SK-N-SH treated with all-trans-retinoic acid at 6 μM for 48 hours (cell line): ENCODE results near the gene PPP1R14B.

Experiments used
- ATAC-seq: fragments of 200-7000 bp; cut with Tn5 transposase; 3 replicates; pipeline ENCODE4 v1.9.1; 2020; ENCODE audit warnings: mild to moderate bottlenecking, moderate library complexity
- ARNTL ChIP-seq: fragments of 450-650 bp; formaldehyde crosslinking; IDR thresholded peaks from 2 replicates; pipeline ENCODE4 v1.5.0; 2020; ENCODE audit warnings: low read depth, mild to moderate bottlenecking, moderate library complexity, borderline replicate concordance
- BACH2 ChIP-seq: fragments of 250-450 bp; sonication (Bioruptor Pico); IDR thresholded peaks from 2 replicates; pipeline ENCODE4 v1.9.0; 2021; ENCODE audit warnings: mild to moderate bottlenecking, borderline replicate concordance
- CSDC2 ChIP-seq: fragments of 250-450 bp; sonication (Bioruptor Pico); IDR thresholded peaks from 2 replicates; pipeline ENCODE4 v1.5.0; 2020; ENCODE audit warnings: mild to moderate bottlenecking, moderate library complexity
- CSRNP3 ChIP-seq: fragments of 250-450 bp; sonication (Bioruptor Pico); IDR thresholded peaks from 2 replicates; pipeline ENCODE4 v1.5.1; 2021; ENCODE audit warnings: mild to moderate bottlenecking, moderate library complexity
- ESRRG ChIP-seq: fragments of 250-450 bp; sonication (Bioruptor Pico); IDR thresholded peaks from 2 replicates; pipeline ENCODE4 v1.6.1; 2021; ENCODE audit warnings: mild to moderate bottlenecking
- GLIS3 ChIP-seq: fragments of 250-450 bp; sonication (Bioruptor Pico); IDR thresholded peaks from 2 replicates; pipeline ENCODE4 v1.5.0; 2020; ENCODE audit warnings: mild to moderate bottlenecking, moderate library complexity
- OSR1 ChIP-seq: fragments of 250-450 bp; sonication (Bioruptor Pico); IDR thresholded peaks from 2 replicates; pipeline ENCODE4 v1.8.0; 2022; ENCODE audit warnings: moderate library complexity, mild to moderate bottlenecking, inconsistent platforms
- PPARA ChIP-seq: fragments of 250-450 bp; sonication (Bioruptor Pico); IDR thresholded peaks from 2 replicates; pipeline ENCODE4 v1.5.0; 2020; ENCODE audit warnings: mild to moderate bottlenecking, borderline replicate concordance
- RARB ChIP-seq: fragments of 250-450 bp; sonication (Bioruptor Pico); IDR thresholded peaks from 2 replicates; pipeline ENCODE4 v1.8.0; 2021; ENCODE audit warnings: mild to moderate bottlenecking, moderate library complexity
- SNAI2 ChIP-seq: fragments of 250-450 bp; sonication (Bioruptor Pico); IDR thresholded peaks from 2 replicates; pipeline ENCODE4 v1.5.0; 2020; ENCODE audit warnings: mild to moderate bottlenecking, moderate library complexity
- TCF4 ChIP-seq: fragments of 250-450 bp; sonication (Bioruptor Pico); IDR thresholded peaks from 2 replicates; pipeline ENCODE4 v1.8.0; 2021; ENCODE audit warnings: mild to moderate bottlenecking, moderate library complexity, borderline replicate concordance
- ZC3H10 ChIP-seq: fragments of 250-450 bp; sonication (Bioruptor Pico); IDR thresholded peaks from 2 replicates; pipeline ENCODE4 v1.5.1; 2021; ENCODE audit warnings: mild to moderate bottlenecking, moderate library complexity
- ZFP30 ChIP-seq: fragments of 450-650 bp; formaldehyde crosslinking; IDR thresholded peaks from 2 replicates; pipeline ENCODE4 v1.5.0; 2022; ENCODE audit warnings: mild to moderate bottlenecking, moderate library complexity
- ZNF70 ChIP-seq: fragments of 450-650 bp; formaldehyde crosslinking; IDR thresholded peaks from 2 replicates; pipeline ENCODE4 v1.5.0; 2020; ENCODE audit warnings: mild to moderate bottlenecking, moderate library complexity
- ZNF8 ChIP-seq: fragments of 450-650 bp; formaldehyde crosslinking; IDR thresholded peaks from 2 replicates; pipeline ENCODE4 v1.5.0; 2020; ENCODE audit warnings: mild to moderate bottlenecking, moderate library complexity
- TF ChIP-seq, protein P1 (sequence below): fragments of 250-450 bp; sonication (Bioruptor Pico); IDR thresholded peaks from 2 replicates; pipeline ENCODE4 v1.8.0; 2020; ENCODE audit warnings: mild to moderate bottlenecking, moderate library complexity, borderline replicate concordance
- TF ChIP-seq, protein P2 (sequence below): fragments of 250-450 bp; sonication (Bioruptor Pico); IDR thresholded peaks from 2 replicates; pipeline ENCODE4 v1.8.0; 2021; ENCODE audit warnings: low read depth, mild to moderate bottlenecking, moderate library complexity, borderline replicate concordance
- TF ChIP-seq, protein P3 (sequence below): fragments of 250-450 bp; sonication (Bioruptor Pico); IDR thresholded peaks from 2 replicates; pipeline ENCODE4 v1.5.0; 2020; ENCODE audit warnings: mild to moderate bottlenecking, moderate library complexity

The PPP1R14B gene

DNA sequence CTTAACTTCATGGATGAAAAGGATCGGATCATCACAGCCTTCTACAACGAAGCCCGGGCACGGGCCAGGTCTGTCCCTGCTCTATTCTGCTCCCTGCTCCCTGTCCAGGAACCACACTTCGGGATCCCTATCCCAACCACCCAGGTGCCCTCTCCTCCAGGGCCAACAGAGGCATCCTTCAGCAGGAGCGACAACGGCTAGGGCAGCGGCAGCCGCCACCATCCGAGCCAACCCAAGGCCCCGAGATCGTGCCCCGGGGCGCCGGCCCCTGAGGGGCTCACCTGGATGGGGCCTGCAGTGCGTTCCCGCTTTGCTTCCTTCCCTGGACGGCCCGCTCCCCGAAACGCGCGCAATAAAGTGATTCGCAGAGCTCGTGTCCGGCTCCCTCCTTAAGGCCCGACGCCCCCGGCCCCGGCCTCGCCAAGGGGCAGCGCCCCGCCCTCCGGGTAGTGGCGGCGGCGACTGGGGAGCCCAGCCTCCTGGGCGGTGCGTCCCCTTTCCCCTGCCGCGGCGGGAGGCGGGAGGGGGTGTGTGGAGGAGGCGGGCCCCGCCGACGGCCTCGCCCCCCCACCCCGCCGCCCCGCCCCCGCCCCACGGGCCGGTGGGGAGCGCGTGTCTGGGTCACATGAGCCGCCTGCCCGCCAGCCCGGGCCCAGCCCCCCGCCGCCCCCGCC is 12.7 kb downstream of the PPP1R14B start, which contains the start of gene VEGFB:
Gene VEGFB, plus strand, starts transcription at position 672 of the 674 bp plus-strand sequence. CDS start 250 bp downstream, outside the sequence.
- TF ChIP-seq BACH2 (CRISPR knock-in tag) (no peak), ZC3H10 (CRISPR knock-in tag) (no peak), CSDC2 (no peak), OSR1 (CRISPR knock-in tag) (no peak), ESRRG (no peak), TCF4 (CRISPR knock-in tag) (no peak), ZFP30 (CRISPR knock-in tag) (no peak), RARB (CRISPR knock-in tag) (no peak), ZNF8 (CRISPR knock-in tag) (no peak)
- TF ChIP-seq, protein P1, sequence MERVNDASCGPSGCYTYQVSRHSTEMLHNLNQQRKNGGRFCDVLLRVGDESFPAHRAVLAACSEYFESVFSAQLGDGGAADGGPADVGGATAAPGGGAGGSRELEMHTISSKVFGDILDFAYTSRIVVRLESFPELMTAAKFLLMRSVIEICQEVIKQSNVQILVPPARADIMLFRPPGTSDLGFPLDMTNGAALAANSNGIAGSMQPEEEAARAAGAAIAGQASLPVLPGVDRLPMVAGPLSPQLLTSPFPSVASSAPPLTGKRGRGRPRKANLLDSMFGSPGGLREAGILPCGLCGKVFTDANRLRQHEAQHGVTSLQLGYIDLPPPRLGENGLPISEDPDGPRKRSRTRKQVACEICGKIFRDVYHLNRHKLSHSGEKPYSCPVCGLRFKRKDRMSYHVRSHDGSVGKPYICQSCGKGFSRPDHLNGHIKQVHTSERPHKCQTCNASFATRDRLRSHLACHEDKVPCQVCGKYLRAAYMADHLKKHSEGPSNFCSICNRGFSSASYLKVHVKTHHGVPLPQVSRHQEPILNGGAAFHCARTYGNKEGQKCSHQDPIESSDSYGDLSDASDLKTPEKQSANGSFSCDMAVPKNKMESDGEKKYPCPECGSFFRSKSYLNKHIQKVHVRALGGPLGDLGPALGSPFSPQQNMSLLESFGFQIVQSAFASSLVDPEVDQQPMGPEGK, result no peak
- ATAC-seq, result peak; percentile 54

- TF ChIP-seq, protein P2, sequence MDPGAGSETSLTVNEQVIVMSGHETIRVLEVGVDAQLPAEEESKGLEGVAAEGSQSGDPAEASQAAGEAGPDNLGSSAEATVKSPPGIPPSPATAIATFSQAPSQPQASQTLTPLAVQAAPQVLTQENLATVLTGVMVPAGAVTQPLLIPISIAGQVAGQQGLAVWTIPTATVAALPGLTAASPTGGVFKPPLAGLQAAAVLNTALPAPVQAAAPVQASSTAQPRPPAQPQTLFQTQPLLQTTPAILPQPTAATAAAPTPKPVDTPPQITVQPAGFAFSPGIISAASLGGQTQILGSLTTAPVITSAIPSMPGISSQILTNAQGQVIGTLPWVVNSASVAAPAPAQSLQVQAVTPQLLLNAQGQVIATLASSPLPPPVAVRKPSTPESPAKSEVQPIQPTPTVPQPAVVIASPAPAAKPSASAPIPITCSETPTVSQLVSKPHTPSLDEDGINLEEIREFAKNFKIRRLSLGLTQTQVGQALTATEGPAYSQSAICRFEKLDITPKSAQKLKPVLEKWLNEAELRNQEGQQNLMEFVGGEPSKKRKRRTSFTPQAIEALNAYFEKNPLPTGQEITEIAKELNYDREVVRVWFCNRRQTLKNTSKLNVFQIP (CRISPR knock-in tag), result no peak
- TF ChIP-seq, all 23 proteins: peak for 0
- ATAC-seq, result no peak
Observed at GRCh38 chr11:64232967-64233315, 13.8 kb downstream of the PPP1R14B start.

DNA sequence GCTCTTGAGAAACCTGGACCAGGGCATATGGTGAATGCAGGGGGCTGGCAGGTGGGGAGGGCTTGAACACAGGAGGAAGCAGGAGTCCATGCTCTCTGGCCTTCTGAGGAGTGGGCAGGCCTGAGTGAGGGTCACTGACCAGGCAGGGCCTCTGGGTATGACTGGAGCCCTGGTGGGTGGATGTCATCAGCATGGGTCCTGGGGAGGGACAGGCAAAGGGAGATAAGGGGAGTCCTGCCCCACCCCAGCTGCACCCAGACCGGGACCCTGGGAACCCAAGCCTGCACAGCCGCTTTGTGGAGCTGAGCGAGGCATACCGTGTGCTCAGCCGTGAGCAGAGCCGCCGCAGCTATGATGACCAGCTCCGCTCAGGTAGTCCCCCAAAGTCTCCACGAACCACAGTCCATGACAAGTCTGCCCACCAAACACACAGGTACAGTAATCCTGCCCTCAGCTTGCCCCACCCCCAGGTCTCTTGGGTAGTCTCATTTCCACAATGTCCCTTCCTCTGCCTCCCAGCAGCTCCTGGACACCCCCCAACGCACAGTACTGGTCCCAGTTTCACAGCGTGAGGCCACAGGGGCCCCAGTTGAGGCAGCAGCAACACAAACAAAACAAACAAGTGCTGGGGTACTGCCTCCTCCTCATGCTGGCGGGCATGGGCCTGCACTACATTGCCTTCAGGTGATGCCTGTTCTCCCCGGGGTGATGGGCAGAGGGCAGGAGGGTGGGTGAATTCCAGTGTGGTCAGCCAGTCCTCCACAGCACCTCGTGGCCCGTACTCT is 14.4 kb downstream of the PPP1R14B start:
- TF ChIP-seq OSR1 (CRISPR knock-in tag) (no peak), ZNF8 (CRISPR knock-in tag) (no peak), ARNTL (no peak), PPARA (CRISPR knock-in tag) (no peak), BACH2 (CRISPR knock-in tag) (no peak), ZC3H10 (CRISPR knock-in tag) (no peak), RARB (CRISPR knock-in tag) (no peak), ESRRG (no peak)
- ATAC-seq, result no peak

DNA sequence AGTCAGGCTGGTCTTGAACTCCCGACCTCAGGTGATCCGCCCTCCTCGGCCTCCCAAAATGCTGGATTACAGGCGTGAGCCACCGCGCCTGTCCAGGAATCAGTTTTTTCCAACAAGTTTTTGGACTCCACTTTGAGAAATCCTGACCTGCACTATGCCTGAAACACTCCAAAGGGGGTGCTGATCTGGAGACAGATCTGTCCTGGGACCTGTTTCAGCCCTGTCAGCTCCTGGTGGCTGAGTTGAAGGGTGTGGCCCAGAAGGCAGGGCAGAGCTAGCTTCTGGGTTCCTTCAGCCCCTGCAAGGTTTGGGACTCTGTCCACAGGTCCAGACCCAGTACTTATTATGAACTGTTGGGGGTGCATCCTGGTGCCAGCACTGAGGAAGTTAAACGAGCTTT is 15.2 kb downstream of the PPP1R14B start:
- TF ChIP-seq SNAI2 (no peak), ZNF8 (CRISPR knock-in tag) (no peak), ESRRG (no peak), GLIS3 (CRISPR knock-in tag) (no peak), ZNF70 (CRISPR knock-in tag) (no peak)
- TF ChIP-seq, protein P3, sequence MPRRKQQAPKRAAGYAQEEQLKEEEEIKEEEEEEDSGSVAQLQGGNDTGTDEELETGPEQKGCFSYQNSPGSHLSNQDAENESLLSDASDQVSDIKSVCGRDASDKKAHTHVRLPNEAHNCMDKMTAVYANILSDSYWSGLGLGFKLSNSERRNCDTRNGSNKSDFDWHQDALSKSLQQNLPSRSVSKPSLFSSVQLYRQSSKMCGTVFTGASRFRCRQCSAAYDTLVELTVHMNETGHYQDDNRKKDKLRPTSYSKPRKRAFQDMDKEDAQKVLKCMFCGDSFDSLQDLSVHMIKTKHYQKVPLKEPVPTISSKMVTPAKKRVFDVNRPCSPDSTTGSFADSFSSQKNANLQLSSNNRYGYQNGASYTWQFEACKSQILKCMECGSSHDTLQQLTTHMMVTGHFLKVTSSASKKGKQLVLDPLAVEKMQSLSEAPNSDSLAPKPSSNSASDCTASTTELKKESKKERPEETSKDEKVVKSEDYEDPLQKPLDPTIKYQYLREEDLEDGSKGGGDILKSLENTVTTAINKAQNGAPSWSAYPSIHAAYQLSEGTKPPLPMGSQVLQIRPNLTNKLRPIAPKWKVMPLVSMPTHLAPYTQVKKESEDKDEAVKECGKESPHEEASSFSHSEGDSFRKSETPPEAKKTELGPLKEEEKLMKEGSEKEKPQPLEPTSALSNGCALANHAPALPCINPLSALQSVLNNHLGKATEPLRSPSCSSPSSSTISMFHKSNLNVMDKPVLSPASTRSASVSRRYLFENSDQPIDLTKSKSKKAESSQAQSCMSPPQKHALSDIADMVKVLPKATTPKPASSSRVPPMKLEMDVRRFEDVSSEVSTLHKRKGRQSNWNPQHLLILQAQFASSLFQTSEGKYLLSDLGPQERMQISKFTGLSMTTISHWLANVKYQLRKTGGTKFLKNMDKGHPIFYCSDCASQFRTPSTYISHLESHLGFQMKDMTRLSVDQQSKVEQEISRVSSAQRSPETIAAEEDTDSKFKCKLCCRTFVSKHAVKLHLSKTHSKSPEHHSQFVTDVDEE (CRISPR knock-in tag), result no peak
- no peak for ATAC-seq

DNA sequence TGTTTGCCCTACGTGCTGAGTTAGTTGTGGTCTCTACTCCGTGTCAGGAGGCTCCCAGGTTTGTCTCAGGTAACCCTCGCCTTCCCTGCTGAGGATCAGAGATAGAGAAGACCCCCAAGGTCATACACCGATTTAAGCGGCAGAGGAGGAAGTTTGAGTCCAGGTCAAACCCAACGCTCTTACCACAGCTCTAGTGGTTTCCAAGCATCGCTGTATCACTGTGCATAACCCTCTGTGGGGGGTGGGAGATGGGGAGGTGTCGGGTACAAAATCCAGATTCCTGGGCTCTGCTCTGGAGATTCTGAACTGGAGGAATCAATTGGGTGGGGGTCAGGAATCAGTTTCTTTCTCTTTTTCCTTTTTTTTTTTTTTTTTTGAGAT is 15.8 kb downstream of the PPP1R14B start:
- no peak for ATAC-seq
- TF ChIP-seq ZC3H10 (CRISPR knock-in tag) (no peak), RARB (CRISPR knock-in tag) (no peak), CSRNP3 (no peak), GLIS3 (CRISPR knock-in tag) (no peak)
- TF ChIP-seq, protein P2 (CRISPR knock-in tag), result no peak
- TF ChIP-seq, protein P3 (CRISPR knock-in tag), result no peak
